Smooth muscle cell (in vitro differentiated cells): Measurements from ENCODE around the gene GORAB. TPM values are rescaled to one million over a fixed set of nuclear protein-coding genes. Genes with fewer than 3 reads are reported as not detected.

Experiments used
- DNase-seq: peaks from one replicate; lab custom pipeline; 2025; ENCODE audit not compliant: unreplicated experiment; lab: John Stamatoyannopoulos, UW
- H2AFZ ChIP-seq: fragments of 200-600 bp; sonication (generic); 2 replicates; pipeline ENCODE4 v1.6.0; 2016; ENCODE audit warnings: antibody characterized with exemption, low read depth, mild to moderate bottlenecking
- H3F3A ChIP-seq: fragments of 200-600 bp; sonication (generic); 2 replicates; pipeline ENCODE4 v1.6.0; 2017; ENCODE audit warnings: antibody characterized with exemption, low read depth
- H3K27ac ChIP-seq: fragments of 200-600 bp; sonication (generic); 2 replicates; pipeline ENCODE4 v1.5.1; 2016; ENCODE audit warnings: low read depth, mild to moderate bottlenecking
- H3K27me3 ChIP-seq: fragments of 200-600 bp; sonication (generic); 2 replicates; pipeline ENCODE4 v1.6.1; 2016; ENCODE audit warnings: low read depth, mild to moderate bottlenecking
- H3K36me3 ChIP-seq: fragments of 200-600 bp; sonication (generic); 2 replicates; pipeline ENCODE4 v1.5.1; 2016; ENCODE audit warnings: low read depth
- H3K4me1 ChIP-seq: fragments of 200-600 bp; sonication (generic); 2 replicates; pipeline ENCODE4 v1.5.1; 2016; ENCODE audit warnings: low read depth
- H3K4me2 ChIP-seq: fragments of 200-600 bp; sonication (generic); 2 replicates; pipeline ENCODE4 v1.6.0; 2016; ENCODE audit warnings: mild to moderate bottlenecking
- H3K4me3 ChIP-seq: fragments of 200-600 bp; sonication (generic); 2 replicates; pipeline ENCODE4 v1.5.1; 2016; ENCODE audit warnings: mild to moderate bottlenecking
- H3K79me2 ChIP-seq: fragments of 200-600 bp; sonication (generic); 2 replicates; pipeline ENCODE4 v1.6.0; 2016; ENCODE audit warnings: low read depth, mild to moderate bottlenecking
- H3K9ac ChIP-seq: fragments of 200-600 bp; sonication (generic); 2 replicates; pipeline ENCODE4 v1.6.0; 2016; ENCODE audit warnings: low read depth
- H3K9me3 ChIP-seq: fragments of 200-600 bp; sonication (generic); replicated peaks from 2 replicates; pipeline ENCODE4 v1.5.1; 2016; ENCODE audit warnings: low read depth
- H4K20me1 ChIP-seq: fragments of 200-600 bp; sonication (generic); 2 replicates; pipeline ENCODE4 v1.6.0; 2016; ENCODE audit warnings: low read depth
- CTCF ChIP-seq: fragments of 200-600 bp; sonication (generic); IDR thresholded peaks from 2 replicates; pipeline ENCODE4 v1.5.1; 2017; ENCODE audit warnings: borderline replicate concordance, mild to moderate bottlenecking, antibody characterized with exemption; ENCODE audit not compliant: insufficient read depth, poor library complexity, severe bottlenecking
- WGBS: methylation state at CpG from one replicate; pipeline ENCODE4 v1.1.7; 2016; ENCODE audit warnings: low lambda C conversion rate; 5-methylcytosine and 5-hydroxymethylcytosine counted together
- polyA plus RNA-seq: library from polyadenylated mRNA; unstranded; fragments of >200 nt; fragmentation: Nextera tagmentation; extraction: Ambion mirVana; gene quantifications from 2 replicates; pipeline ENCODE4 v1.2.1, GENCODE V29; 2016
- total RNA-seq: library from RNA; depleted of rRNA; stranded (reverse); fragments of >200 nt; gene quantifications from 2 replicates; pipeline ENCODE4 v1.2.3, GENCODE V29; 2014

The GORAB gene
- total and polyA plus RNA-seq, 2 experiments from 2014 or later: 5.7 to 17.6 TPM

- no peaks in the 10 kb centered on the region for H3K36me3 ChIP-seq
- no peak overlapping the region for H3K9ac ChIP-seq
- no peaks in the 10 kb centered on the region for H3K9me3 ChIP-seq
- WGBS: 97% methylated on average over 2 of the region's 2 CpGs
- no peaks in the 10 kb centered on the region for H4K20me1 ChIP-seq
- H2AFZ ChIP-seq: no peak overlapping the region
- DNase-seq: no peak
- no peak overlapping the region for H3K4me3 ChIP-seq
- no peak overlapping the region for H3K4me2 ChIP-seq
- TF ChIP-seq CTCF: no peak
- no peaks in the 10 kb centered on the region for H3K4me1 ChIP-seq
- no peaks in the 10 kb centered on the region for H3K79me2 ChIP-seq
- no peaks in the 10 kb centered on the region for H3F3A ChIP-seq
- H3K27me3 ChIP-seq: no peaks in the 10 kb centered on the region
- H3K27ac ChIP-seq: no peak overlapping the region
Observed at GRCh38 chr1:170559166-170559565, 27.2 kb downstream of the GORAB start.

GRCh38 chr1:170560681-170561285 is 28.8 kb downstream of the GORAB start:
- Histone ChIP-seq H2AFZ (no peak overlapping the region), H4K20me1 (no peaks in the 10 kb centered on the region), H3K9me3 (no peaks in the 10 kb centered on the region), H3K36me3 (no peaks in the 10 kb centered on the region), H3K4me2 (no peak overlapping the region), H3K4me3 (no peak overlapping the region), H3F3A (no peaks in the 10 kb centered on the region), H3K27me3 (no peaks in the 10 kb centered on the region), H3K4me1 (no peaks in the 10 kb centered on the region), H3K9ac (no peak overlapping the region), H3K79me2 (no peaks in the 10 kb centered on the region), H3K27ac (no peak overlapping the region)
- WGBS: 65% methylated on average over 4 of the region's 4 CpGs
- no peak for TF ChIP-seq CTCF
- no peak for DNase-seq

- H3K27me3 ChIP-seq: no peaks in the 10 kb centered on the region
- H3K4me2 ChIP-seq: peak overlapping the region; percentile 72
- H3K4me1 ChIP-seq: no peaks in the 10 kb centered on the region
- no peaks in the 10 kb centered on the region for H3K79me2 ChIP-seq
- H4K20me1 ChIP-seq: no peaks in the 10 kb centered on the region
- no peak for DNase-seq
- H3K36me3 ChIP-seq: no peaks in the 10 kb centered on the region
- no peak overlapping the region for H3K4me3 ChIP-seq
- no peak for TF ChIP-seq CTCF
- peak overlapping the region; percentile 85 for H3K27ac ChIP-seq
- 32% methylated on average over 7 of the region's 7 CpGs for WGBS
- peak overlapping the region; percentile 53 for H3K9ac ChIP-seq
- no peaks in the 10 kb centered on the region for H3K9me3 ChIP-seq
- peak overlapping the region; percentile 90 for H2AFZ ChIP-seq
- H3F3A ChIP-seq: no peaks in the 10 kb centered on the region
Observed at GRCh38 chr1:170562646-170563338, 30.8 kb downstream of the GORAB start.
